OCI-LY7 (cell line): ENCODE measurements around the gene DUSP22. TPM values are rescaled to one million over a fixed set of nuclear protein-coding genes. Genes with fewer than 3 reads are reported as not detected.

ENCODE experiments used
- BruUV-seq: library from RNA; stranded (reverse); fragments of 400-500 nt; replicated peaks from 2 replicates; lab custom pipeline; 2021; lab: Mats Ljungman, UMichigan
- CTCF ChIA-PET: fragments of 300-600 bp; sonication (Branson Sonifier 250); formaldehyde crosslinking; loops from one replicate; lab custom pipeline; 2022; ENCODE audit warnings: antibody characterized with exemption; ENCODE audit not compliant: unreplicated experiment; lab: Charles Lee
- POLR2A ChIA-PET: fragments of 300-600 bp; sonication (Branson Sonifier 250); formaldehyde crosslinking; loops from one replicate; lab custom pipeline; 2022; ENCODE audit warnings: antibody characterized with exemption; lab: Charles Lee
- DNase-seq: peaks from one replicate; pipeline ENCODE4 v3.0.0-alpha.2; 2015; ENCODE audit warnings: low spot score
- H2AFZ ChIP-seq: fragments of 200-600 bp; sonication (generic), shearing (Covaris generic); 2 replicates; pipeline ENCODE4 v1.6.1; 2014; ENCODE audit warnings: mild to moderate bottlenecking, antibody characterized with exemption, low read length, moderate library complexity
- H3K27ac ChIP-seq: fragments of 200-600 bp; sonication (generic); 2 replicates; pipeline ENCODE4 v1.5.1; 2014; ENCODE audit warnings: mixed run types, low read depth, mild to moderate bottlenecking, moderate library complexity, low read length, inconsistent platforms; ENCODE audit not compliant: poor library complexity, severe bottlenecking
- H3K36me3 ChIP-seq: fragments of 200-600 bp; sonication (generic); 2 replicates; pipeline ENCODE4 v1.6.1; 2014; ENCODE audit warnings: mild to moderate bottlenecking, antibody characterized with exemption, low read length, moderate library complexity, mixed read lengths; ENCODE audit not compliant: insufficient read depth
- H3K4me1 ChIP-seq: fragments of 200-600 bp; sonication (generic); 2 replicates; pipeline ENCODE4 v1.5.1; 2014; ENCODE audit warnings: mild to moderate bottlenecking, low read length; ENCODE audit not compliant: insufficient read depth, poor library complexity, severe bottlenecking
- H3K4me2 ChIP-seq: fragments of 200-600 bp; sonication (generic); 2 replicates; pipeline ENCODE4 v1.6.1; 2014; ENCODE audit warnings: mild to moderate bottlenecking, low read length
- H3K4me3 ChIP-seq: fragments of 200-600 bp; sonication (generic); 2 replicates; pipeline ENCODE4 v1.5.1; 2014; ENCODE audit warnings: mild to moderate bottlenecking, low read depth, low read length; ENCODE audit not compliant: poor library complexity, severe bottlenecking
- H3K79me2 ChIP-seq: fragments of 200-600 bp; sonication (generic); 2 replicates; pipeline ENCODE4 v1.6.1; 2016; ENCODE audit warnings: low read depth, mild to moderate bottlenecking, low read length, moderate library complexity, mixed read lengths; ENCODE audit not compliant: insufficient read depth
- H3K9me2 ChIP-seq: fragments of 200-600 bp; sonication (generic); 2 replicates; pipeline ENCODE4 v1.6.1; 2016; ENCODE audit warnings: mild to moderate bottlenecking, low read length, mixed read lengths; ENCODE audit not compliant: insufficient read depth
- H3K9me3 ChIP-seq: fragments of 200-600 bp; sonication (generic); 2 replicates; pipeline ENCODE4 v1.6.1; 2014; ENCODE audit warnings: mild to moderate bottlenecking, mixed run types, low read length, mixed read lengths
- H4K20me1 ChIP-seq: fragments of 200-600 bp; sonication (generic); 2 replicates; pipeline ENCODE4 v1.6.1; 2014; ENCODE audit warnings: mild to moderate bottlenecking, antibody characterized with exemption, low read length, moderate library complexity, mixed read lengths; ENCODE audit not compliant: insufficient read depth
- EZH2phosphoT487 ChIP-seq: fragments of 200-600 bp; sonication (generic); IDR thresholded peaks from 2 replicates; pipeline ENCODE4 v1.6.1; 2018; ENCODE audit warnings: low read depth, borderline replicate concordance, mild to moderate bottlenecking, mixed run types, antibody characterized with exemption, low read length, moderate library complexity, mixed read lengths
- intact Hi-C: fragments of 100-400 bp; cut with micrococcal nuclease; formaldehyde crosslinking; loops from one replicate; pipeline ENCODE4 v1.10.0; 2022; ENCODE audit not compliant: unreplicated experiment
- total RNA-seq, 2 experiments: library from RNA; depleted of rRNA in 1 of 2; stranded (reverse); fragments of >200 nt in 1 of 2; shearing (Covaris generic) in 1 of 2; gene quantifications; 2 replicates each; pipeline ENCODE4 v1.2.3, GENCODE V29; 2014 to 2022
- TF ChIP-seq, protein P1 (sequence below): fragments of 200-600 bp; sonication (generic); conservative IDR thresholded peaks from 2 replicates; pipeline ENCODE4 v1.5.1; 2014; ENCODE audit warnings: mild to moderate bottlenecking, antibody characterized with exemption, low read length, moderate library complexity, mixed read lengths

DUSP22 gene
- total RNA-seq, 2 experiments from 2014 or later: 149 to 171 TPM

DNA sequence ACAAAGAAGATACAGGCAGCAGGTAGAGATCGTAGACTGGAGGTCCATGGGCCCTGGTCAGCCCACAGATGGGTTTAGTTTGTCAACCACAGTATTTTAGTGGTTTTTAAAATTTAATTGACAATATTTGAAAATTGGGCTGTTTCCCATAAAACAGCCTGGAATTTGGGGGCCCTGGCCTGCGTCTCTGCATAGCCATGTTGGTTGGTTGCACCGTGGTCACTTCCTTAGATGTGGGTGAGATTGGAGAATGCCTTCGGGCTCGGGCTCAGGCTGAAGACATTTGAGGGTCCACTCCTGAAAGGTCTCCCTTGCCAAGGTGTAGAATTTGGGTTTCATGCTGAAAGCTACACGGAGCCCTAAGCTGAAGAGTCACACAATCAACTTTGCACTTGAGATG lies 7.7 kb downstream of the DUSP22 start:
- Histone ChIP-seq H3K9me2 (no peaks in the 10 kb centered on the region), H4K20me1 (no peaks in the 10 kb centered on the region), H3K27ac (no peak overlapping the region), H3K9me3 (no peaks in the 10 kb centered on the region), H3K4me2 (no peak overlapping the region), H3K36me3 (peaks cover 13% of the 10 kb centered on the region; the same call in 1 of the 2 replicates), H3K4me1 (peaks cover 62% of the 10 kb centered on the region), H3K4me3 (no peak overlapping the region), H2AFZ (no peak overlapping the region), H3K79me2 (peaks cover 57% of the 10 kb centered on the region)
- ChIA-PET POLR2A (interaction anchor here (0.7 to 6.2 kb wide), 4 partner anchors 15 to 81 kb away, joined by 3 to 98 read pairs (median 4); no protein-coding TSS in a partner anchor), CTCF (no interaction called here)
- TF ChIP-seq, protein P1, sequence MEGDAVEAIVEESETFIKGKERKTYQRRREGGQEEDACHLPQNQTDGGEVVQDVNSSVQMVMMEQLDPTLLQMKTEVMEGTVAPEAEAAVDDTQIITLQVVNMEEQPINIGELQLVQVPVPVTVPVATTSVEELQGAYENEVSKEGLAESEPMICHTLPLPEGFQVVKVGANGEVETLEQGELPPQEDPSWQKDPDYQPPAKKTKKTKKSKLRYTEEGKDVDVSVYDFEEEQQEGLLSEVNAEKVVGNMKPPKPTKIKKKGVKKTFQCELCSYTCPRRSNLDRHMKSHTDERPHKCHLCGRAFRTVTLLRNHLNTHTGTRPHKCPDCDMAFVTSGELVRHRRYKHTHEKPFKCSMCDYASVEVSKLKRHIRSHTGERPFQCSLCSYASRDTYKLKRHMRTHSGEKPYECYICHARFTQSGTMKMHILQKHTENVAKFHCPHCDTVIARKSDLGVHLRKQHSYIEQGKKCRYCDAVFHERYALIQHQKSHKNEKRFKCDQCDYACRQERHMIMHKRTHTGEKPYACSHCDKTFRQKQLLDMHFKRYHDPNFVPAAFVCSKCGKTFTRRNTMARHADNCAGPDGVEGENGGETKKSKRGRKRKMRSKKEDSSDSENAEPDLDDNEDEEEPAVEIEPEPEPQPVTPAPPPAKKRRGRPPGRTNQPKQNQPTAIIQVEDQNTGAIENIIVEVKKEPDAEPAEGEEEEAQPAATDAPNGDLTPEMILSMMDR: no peak
- no peak for TF ChIP-seq EZH2phosphoT487
- DNase-seq: no peak
- BruUV-seq: no TSS peak
- intact Hi-C loops: no loop called here

DNA sequence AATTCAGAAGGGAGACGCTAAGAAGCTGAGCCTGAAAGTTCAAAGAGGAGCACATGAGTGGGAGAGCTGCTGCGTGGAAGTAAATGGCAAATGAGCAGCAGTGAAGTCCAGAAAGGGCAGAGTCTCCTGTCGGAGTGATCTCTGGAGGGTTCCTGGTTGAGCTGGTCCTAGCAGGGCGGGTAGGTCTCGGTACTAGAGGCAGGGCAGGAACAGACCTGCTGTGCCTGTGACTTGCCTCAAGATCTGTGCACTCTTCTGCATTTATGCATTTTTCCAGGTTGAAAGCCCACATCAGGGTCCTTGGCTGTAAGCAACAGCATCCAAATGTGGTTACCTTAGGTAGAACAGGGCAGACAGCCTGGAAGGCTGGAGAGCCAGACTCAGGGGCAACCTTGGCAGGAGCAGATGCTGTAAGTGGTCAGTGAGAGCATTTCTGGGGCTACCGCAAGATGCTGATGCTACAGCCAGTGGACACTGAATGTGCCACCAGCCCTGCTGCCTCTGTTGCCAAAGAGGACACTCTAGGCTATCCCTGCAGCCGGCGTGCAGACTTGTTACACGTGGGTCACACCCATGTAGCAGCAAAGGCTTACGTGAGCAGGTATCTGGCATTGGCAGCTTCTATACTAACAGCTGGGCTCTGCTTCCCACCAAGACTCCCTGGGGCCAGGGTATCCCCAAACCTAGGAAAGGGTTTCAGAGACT lies 8.4 kb downstream of the DUSP22 start:
- Histone ChIP-seq H3K4me3 (no peak overlapping the region), H3K4me2 (no peak overlapping the region), H3K27ac (no peak overlapping the region), H3K79me2 (peaks cover 51% of the 10 kb centered on the region), H3K36me3 (peaks cover 19% of the 10 kb centered on the region; the same call in 1 of the 2 replicates), H3K9me2 (no peaks in the 10 kb centered on the region), H4K20me1 (no peaks in the 10 kb centered on the region), H2AFZ (no peak overlapping the region), H3K9me3 (no peaks in the 10 kb centered on the region), H3K4me1 (peaks cover 62% of the 10 kb centered on the region)
- no peak for DNase-seq
- no TSS peak for BruUV-seq
- CTCF ChIA-PET: no interaction called here
- TF ChIP-seq, protein P1: no peak
- TF ChIP-seq EZH2phosphoT487: no peak
- intact Hi-C loops: no loop called here
- POLR2A ChIA-PET: interaction anchor here (0.7 to 6.2 kb wide), 3 partner anchors 14 to 82 kb away, joined by 3 to 98 read pairs (median 4); no protein-coding TSS in a partner anchor

DNA sequence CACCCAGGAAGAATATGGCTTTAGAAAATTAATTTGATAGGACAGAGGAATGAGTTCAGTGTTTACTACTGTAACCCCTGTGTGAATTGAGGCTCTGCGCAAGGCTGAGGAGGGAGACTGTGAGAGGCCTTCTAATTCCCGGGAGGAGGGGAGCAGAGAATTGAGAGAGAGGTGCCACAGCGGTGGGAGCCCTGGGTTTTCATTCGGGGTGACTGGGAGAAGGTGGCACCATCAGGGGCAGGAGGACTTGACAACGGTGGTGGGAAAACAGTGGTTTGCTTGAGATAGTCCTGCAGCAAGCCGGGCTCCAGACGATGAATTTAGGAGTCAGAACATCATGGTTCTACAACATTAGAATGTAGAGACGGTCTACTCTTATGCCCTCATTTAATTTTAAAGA lies 9.2 kb downstream of the DUSP22 start:
- H3K27ac ChIP-seq: no peak overlapping the region
- no peak overlapping the region for H2AFZ ChIP-seq
- POLR2A ChIA-PET: interaction anchor here (0.5 to 6.2 kb wide), 3 partner anchors 13 to 64 kb away, joined by 3 to 98 read pairs (median 3); no protein-coding TSS in a partner anchor
- H3K4me1 ChIP-seq: peaks cover 62% of the 10 kb centered on the region
- no TSS peak for BruUV-seq
- intact Hi-C loops: no loop called here
- no peak overlapping the region for H3K4me3 ChIP-seq
- TF ChIP-seq, protein P1: no peak
- TF ChIP-seq EZH2phosphoT487: no peak
- no peak for DNase-seq
- H3K9me2 ChIP-seq: no peaks in the 10 kb centered on the region
- no peaks in the 10 kb centered on the region for H4K20me1 ChIP-seq
- peaks cover 24% of the 10 kb centered on the region for H3K36me3 ChIP-seq
- CTCF ChIA-PET: no interaction called here
- H3K4me2 ChIP-seq: no peak overlapping the region
- peaks cover 46% of the 10 kb centered on the region for H3K79me2 ChIP-seq
- H3K9me3 ChIP-seq: no peaks in the 10 kb centered on the region
